Chondrocyte (in vitro differentiated cells): ENCODE results near the gene MB. TPM values are rescaled to one million over a fixed set of nuclear protein-coding genes. Genes with fewer than 3 reads are reported as not detected.

Experiments
- DNase-seq: peaks from one replicate; pipeline ENCODE4 v3.0.0; 2021; ENCODE audit warnings: mixed read lengths, low spot score
- H3K27ac Mint-ChIP-seq: one replicate; pipeline ENCODE4 v1.8.0; 2021; ENCODE audit warnings: mild to moderate bottlenecking, moderate library complexity, mixed read lengths; ENCODE audit not compliant: unreplicated experiment
- H3K27me3 Mint-ChIP-seq: 2 replicates; pipeline ENCODE4 v1.8.0; 2021; ENCODE audit warnings: low read depth, mixed read lengths
- H3K36me3 Mint-ChIP-seq: 2 replicates; pipeline ENCODE4 v1.8.0; 2021; ENCODE audit warnings: low read depth, mixed read lengths
- H3K4me1 Mint-ChIP-seq: 2 replicates; pipeline ENCODE4 v1.8.0; 2021; ENCODE audit warnings: low read depth, mild to moderate bottlenecking, mixed read lengths
- H3K4me3 Mint-ChIP-seq: one replicate; pipeline ENCODE4 v1.8.0; 2021; ENCODE audit warnings: mild to moderate bottlenecking, moderate library complexity, mixed read lengths; ENCODE audit not compliant: unreplicated experiment
- H3K9me3 Mint-ChIP-seq: 2 replicates; pipeline ENCODE4 v1.8.0; 2021; ENCODE audit warnings: low read depth, mixed read lengths
- total RNA-seq: library from RNA; stranded (reverse); gene quantifications from 3 replicates; pipeline ENCODE4 v1.2.1, GENCODE V29; 2021
- TF ChIP-seq, protein P1 (sequence below): fragments of 200-600 bp; sonication (generic); IDR thresholded peaks from 2 replicates; pipeline ENCODE4 v1.5.0; 2021; ENCODE audit warnings: antibody characterized with exemption, mild to moderate bottlenecking, moderate library complexity

Gene MB
- total RNA-seq, 1 donor from 2014 or later = not detected

GRCh38 chr22:35564975-35565867, 51.9 kb downstream of the MB start:
- H3K36me3 Mint-ChIP-seq = no peaks in the 10 kb centered on the region
- peaks cover 35% of the 10 kb centered on the region for H3K4me1 Mint-ChIP-seq
- H3K9me3 Mint-ChIP-seq = no peaks in the 10 kb centered on the region
- peaks cover 7% of the 10 kb centered on the region for H3K27me3 Mint-ChIP-seq
- no peak overlapping the region for H3K4me3 Mint-ChIP-seq
- TF ChIP-seq, protein P1, sequence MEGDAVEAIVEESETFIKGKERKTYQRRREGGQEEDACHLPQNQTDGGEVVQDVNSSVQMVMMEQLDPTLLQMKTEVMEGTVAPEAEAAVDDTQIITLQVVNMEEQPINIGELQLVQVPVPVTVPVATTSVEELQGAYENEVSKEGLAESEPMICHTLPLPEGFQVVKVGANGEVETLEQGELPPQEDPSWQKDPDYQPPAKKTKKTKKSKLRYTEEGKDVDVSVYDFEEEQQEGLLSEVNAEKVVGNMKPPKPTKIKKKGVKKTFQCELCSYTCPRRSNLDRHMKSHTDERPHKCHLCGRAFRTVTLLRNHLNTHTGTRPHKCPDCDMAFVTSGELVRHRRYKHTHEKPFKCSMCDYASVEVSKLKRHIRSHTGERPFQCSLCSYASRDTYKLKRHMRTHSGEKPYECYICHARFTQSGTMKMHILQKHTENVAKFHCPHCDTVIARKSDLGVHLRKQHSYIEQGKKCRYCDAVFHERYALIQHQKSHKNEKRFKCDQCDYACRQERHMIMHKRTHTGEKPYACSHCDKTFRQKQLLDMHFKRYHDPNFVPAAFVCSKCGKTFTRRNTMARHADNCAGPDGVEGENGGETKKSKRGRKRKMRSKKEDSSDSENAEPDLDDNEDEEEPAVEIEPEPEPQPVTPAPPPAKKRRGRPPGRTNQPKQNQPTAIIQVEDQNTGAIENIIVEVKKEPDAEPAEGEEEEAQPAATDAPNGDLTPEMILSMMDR = no peak
- DNase-seq = no peak
- H3K27ac Mint-ChIP-seq = no peak overlapping the region

DNA sequence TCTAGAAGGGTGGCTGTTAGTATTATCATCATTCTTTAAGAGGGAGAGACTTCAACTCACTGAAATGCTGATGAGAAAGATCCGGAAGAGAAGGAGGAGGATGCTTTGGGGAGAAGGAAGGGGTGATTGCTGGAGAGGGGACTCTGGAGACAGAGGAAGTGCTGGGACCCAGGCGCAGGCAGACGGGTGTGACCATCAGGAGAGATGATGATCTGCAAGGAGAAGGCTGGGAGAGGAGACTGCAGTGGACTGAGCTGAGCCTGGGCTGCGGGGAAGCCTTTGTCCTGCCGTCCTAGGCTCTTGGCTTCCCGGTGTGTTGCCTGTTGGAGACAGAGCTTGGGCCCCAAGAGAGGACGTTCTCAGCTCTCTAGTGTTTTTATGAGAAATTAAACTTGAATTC, 53.9 kb downstream of the MB start:
- H3K9me3 Mint-ChIP-seq = no peaks in the 10 kb centered on the region

DNA sequence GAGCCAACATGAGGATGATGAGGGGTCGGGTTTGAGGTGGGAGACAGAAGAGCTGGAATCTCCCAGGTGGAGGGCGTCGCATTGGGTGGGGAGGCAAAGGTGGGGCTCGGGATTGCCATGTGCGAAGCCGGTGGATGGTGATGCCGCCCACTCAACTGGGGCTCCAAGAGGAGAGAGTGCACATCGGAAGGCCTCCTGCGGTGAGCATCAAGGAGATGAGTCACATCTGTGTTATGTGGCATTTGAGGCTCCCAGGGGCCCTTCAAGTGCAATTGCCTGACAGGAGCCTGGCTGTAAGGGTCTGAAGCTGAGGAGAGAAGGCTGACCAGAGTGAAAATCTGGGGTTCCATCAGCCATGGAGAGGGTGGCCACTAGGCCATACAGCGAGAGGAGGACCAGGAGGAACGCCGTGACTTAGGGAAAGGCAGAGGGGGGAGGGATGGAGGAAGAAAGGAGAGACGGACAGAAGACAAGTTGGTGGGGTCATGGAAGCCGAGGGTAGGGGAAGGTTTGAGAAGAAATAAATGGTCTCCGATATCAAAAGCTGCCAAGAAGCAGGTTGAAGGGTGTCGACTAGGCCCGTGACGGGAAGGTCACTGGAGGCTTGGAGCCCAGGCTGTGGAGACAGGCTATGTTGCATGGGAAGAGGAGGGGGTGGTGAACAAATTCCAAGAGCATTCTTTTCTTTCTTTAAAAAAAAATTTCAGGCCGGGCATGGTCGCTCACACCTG, 55.2 kb downstream of the MB start:
- H3K4me1 Mint-ChIP-seq = peaks cover 31% of the 10 kb centered on the region
- DNase-seq = no peak
- TF ChIP-seq, protein P1 = no peak
- no peaks in the 10 kb centered on the region for H3K9me3 Mint-ChIP-seq
- no peak overlapping the region for H3K4me3 Mint-ChIP-seq
- no peaks in the 10 kb centered on the region for H3K36me3 Mint-ChIP-seq
- H3K27me3 Mint-ChIP-seq = peaks cover 12% of the 10 kb centered on the region
- peak overlapping the region; percentile 50 for H3K27ac Mint-ChIP-seq

More for the DNA sequence above, 53.9 kb downstream of the MB start:
- peaks cover 31% of the 10 kb centered on the region for H3K4me1 Mint-ChIP-seq
- no peak overlapping the region for H3K4me3 Mint-ChIP-seq
- no peak overlapping the region for H3K27ac Mint-ChIP-seq
- H3K27me3 Mint-ChIP-seq = peaks cover 7% of the 10 kb centered on the region
- TF ChIP-seq, protein P1 = no peak
- DNase-seq = no peak
- H3K36me3 Mint-ChIP-seq = no peaks in the 10 kb centered on the region

GRCh38 chr22:35560824-35561223, 56.3 kb downstream of the MB start:
- Mint-ChIP-seq H3K9me3 (no peaks in the 10 kb centered on the region), H3K4me3 (no peak overlapping the region), H3K27ac (no peak overlapping the region), H3K4me1 (peaks cover 29% of the 10 kb centered on the region), H3K27me3 (peaks cover 13% of the 10 kb centered on the region), H3K36me3 (no peaks in the 10 kb centered on the region)
- no peak for DNase-seq
- TF ChIP-seq, protein P1 = no peak

GRCh38 chr22:35560366-35560765, 56.8 kb downstream of the MB start:
- H3K4me1 Mint-ChIP-seq = peaks cover 29% of the 10 kb centered on the region
- no peaks in the 10 kb centered on the region for H3K36me3 Mint-ChIP-seq
- TF ChIP-seq, protein P1 = no peak
- no peak overlapping the region for H3K4me3 Mint-ChIP-seq
- no peak overlapping the region for H3K27ac Mint-ChIP-seq
- DNase-seq = no peak
- H3K9me3 Mint-ChIP-seq = no peaks in the 10 kb centered on the region
- H3K27me3 Mint-ChIP-seq = peaks cover 13% of the 10 kb centered on the region
